GM19468 (cell line): ENCODE results near the gene C4A.
"Not testable (repeated sequence)": the region's sequence is repeated elsewhere in the genome, so short reads cannot be mapped to it uniquely, and the experiment has no call there.

Source experiments
- ATAC-seq: cut with Tn5 transposase; IDR thresholded peaks from one replicate; pipeline ENCODE4 v1.9.1; 2021; ENCODE audit warnings: mild to moderate bottlenecking, moderate library complexity, moderate number of reproducible peaks; ENCODE audit not compliant: unreplicated experiment; ENCODE audit errors: extremely low read depth

Gene C4A

GRCh38 chr6:31981744-31982143 lies at the start of gene C4A:
C4A (plus strand) TSS chr6:31982057; CDS start chr6:31982108, 51 bp downstream.
- ATAC-seq: not testable (repeated sequence)

- not testable (repeated sequence) for ATAC-seq
Observed at GRCh38 chr6:31932137-31932536, 49.7 kb upstream of the C4A start.

- ATAC-seq: no peak
Observed at GRCh38 chr6:31933537-31933936, 48.3 kb upstream of the C4A start.

- ATAC-seq: no peak
Observed at GRCh38 chr6:31935021-31935420, 46.8 kb upstream of the C4A start.

GRCh38 chr6:31935823-31936222 lies 46.0 kb upstream of the C4A start:
- ATAC-seq: no peak

- no peak for ATAC-seq
Observed at GRCh38 chr6:31940256-31940664, 41.6 kb upstream of the C4A start.

- ATAC-seq: no peak
Observed at GRCh38 chr6:31943742-31944141, 38.1 kb upstream of the C4A start.

- ATAC-seq: no peak
Observed at GRCh38 chr6:31945154-31945506, 36.7 kb upstream of the C4A start.

- ATAC-seq: no peak
Observed at GRCh38 chr6:31945507-31946369, 36.1 kb upstream of the C4A start, which contains the start of gene CFB. CFB (plus strand) TSS chr6:31946095; CDS start chr6:31946222, 127 bp downstream.

- ATAC-seq: no peak
Observed at GRCh38 chr6:31946370-31946885, 35.4 kb upstream of the C4A start.

GRCh38 chr6:31947070-31947675 lies 34.7 kb upstream of the C4A start:
- ATAC-seq: no peak

GRCh38 chr6:31947864-31948263 lies 34.0 kb upstream of the C4A start:
- no peak for ATAC-seq

GRCh38 chr6:31948306-31948705 lies 33.6 kb upstream of the C4A start:
- ATAC-seq: no peak

GRCh38 chr6:31948753-31949413 lies 33.0 kb upstream of the C4A start:
- ATAC-seq: no peak

GRCh38 chr6:31949926-31950548 lies 31.8 kb upstream of the C4A start:
- ATAC-seq: no peak

GRCh38 chr6:31952140-31952805 lies 29.6 kb upstream of the C4A start:
- no peak for ATAC-seq

- ATAC-seq: no peak
Observed at GRCh38 chr6:31952890-31953289, 29.0 kb upstream of the C4A start.

GRCh38 chr6:31954511-31954910 lies 27.3 kb upstream of the C4A start:
- no peak for ATAC-seq

- no peak for ATAC-seq
Observed at GRCh38 chr6:31956796-31957195, 25.1 kb upstream of the C4A start.

- no peak for ATAC-seq
Observed at GRCh38 chr6:31958412-31958740, 23.5 kb upstream of the C4A start.
